Tibial nerve (tissue), 4 donors: ENCODE results near the gene PRDM1. TPM values are rescaled to one million over a fixed set of nuclear protein-coding genes. Genes with fewer than 3 reads are reported as not detected.

ENCODE experiments used
- DNase-seq, 2 donors: peaks; one replicate each; pipeline ENCODE4 v3.0.0-alpha.2; 2019; ENCODE audit warnings: low spot score in 2 of 2
- H3K27ac ChIP-seq, 4 donors: fragments of 200-600 bp; sonication (generic) in 3 of 4; one replicate each; pipeline ENCODE4 v1.5.1; 2017 to 2019; ENCODE audit warnings: mild to moderate bottlenecking in 1 of 4
- H3K27me3 ChIP-seq, 2 donors: fragments of 200-600 bp; sonication (generic) in 1 of 2; one replicate each; pipeline versions ENCODE4 v1.5.1 to v1.6.0; 2017 to 2019
- H3K36me3 ChIP-seq, 3 donors: fragments of 200-600 bp; sonication (generic); one replicate each; pipeline ENCODE4 v1.5.1; 2018 to 2019
- H3K4me1 ChIP-seq, 4 donors: fragments of 200-600 bp; sonication (generic) in 3 of 4; one replicate each; pipeline ENCODE4 v1.5.1; 2017 to 2019
- H3K4me3 ChIP-seq, 4 donors: fragments of 200-600 bp; sonication (generic) in 3 of 4; one replicate each; pipeline ENCODE4 v1.5.1; 2017 to 2019; ENCODE audit warnings: mild to moderate bottlenecking in 1 of 4, moderate library complexity in 1 of 4
- H3K9me3 ChIP-seq, 4 donors: fragments of 200-600 bp; sonication (generic) in 3 of 4; one replicate each; pipeline ENCODE4 v1.5.1; 2017 to 2019
- EP300 ChIP-seq, 2 donors: sonication (generic); formaldehyde crosslinking; IDR thresholded peaks; one replicate each; pipeline ENCODE4 v1.6.1; 2017; ENCODE audit warnings: antibody characterized with exemption in 2 of 2, mild to moderate bottlenecking in 1 of 2
- POLR2A ChIP-seq, 2 donors: fragments of 450-650 bp; IDR thresholded peaks; one replicate each; pipeline ENCODE4 v1.6.1; 2017; ENCODE audit warnings: antibody characterized with exemption in 2 of 2, mild to moderate bottlenecking in 2 of 2, moderate library complexity in 2 of 2
- WGBS, 2 donors: methylation state at CpG; one replicate each; pipeline ENCODE4 v1.1.5; 2018; 5-methylcytosine and 5-hydroxymethylcytosine counted together
- total RNA-seq, 4 donors: library from RNA; depleted of rRNA; stranded (reverse); fragments of >200 nt; gene quantifications; one replicate each; pipeline ENCODE4 v1.1.0, GENCODE V29; 2016
- TF ChIP-seq, protein P1 (sequence below), 5 experiments: fragments of 200-600 bp in 3 of 5; fragments of 450-650 bp in 2 of 5; sonication (generic) in 3 of 5; IDR thresholded peaks; one replicate each; pipeline ENCODE4 v1.5.1; 2016 to 2019; ENCODE audit warnings: antibody characterized with exemption in 5 of 5, mild to moderate bottlenecking in 3 of 5, moderate library complexity in 2 of 5

The PRDM1 gene
- total RNA-seq, 4 donors from 2014 or later: 2.1 to 17.3 (median 5.6) TPM

DNA sequence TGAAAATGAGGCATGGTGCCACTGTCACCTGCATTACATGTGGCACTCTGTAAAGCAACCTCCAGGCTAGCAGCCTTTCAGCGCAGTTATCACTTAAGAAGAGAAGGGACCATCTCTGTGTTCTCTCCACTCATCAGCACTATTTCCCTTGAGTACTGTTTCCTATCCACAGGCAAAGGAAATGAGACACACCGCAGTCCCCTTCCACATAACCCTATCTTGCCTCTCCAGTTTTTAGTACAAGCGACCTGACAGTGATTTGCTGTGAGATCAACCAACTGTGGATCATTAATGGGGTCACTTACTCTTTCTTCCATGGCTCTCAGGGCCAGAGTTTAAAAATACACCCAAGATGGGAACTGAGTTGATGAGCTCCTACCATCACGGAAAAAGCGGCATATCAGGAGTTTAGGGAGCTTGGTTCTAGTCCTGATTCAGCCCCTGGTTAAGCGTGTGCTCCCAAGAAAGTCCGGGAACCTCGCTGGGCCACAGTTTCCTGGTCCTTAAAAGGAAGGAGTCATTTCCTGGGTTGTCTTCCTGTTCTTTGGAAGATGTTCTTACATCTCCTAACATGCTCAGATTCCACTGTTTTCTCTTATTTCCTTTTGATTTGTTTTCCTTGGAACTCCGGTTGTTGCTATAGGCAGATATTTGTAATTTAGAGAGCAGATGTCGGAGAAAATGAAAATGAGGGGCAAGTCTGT is 27.3 kb downstream of the PRDM1 start:
- no peaks in the 10 kb centered on the region for H3K9me3 ChIP-seq
- H3K4me3 ChIP-seq: no peak overlapping the region
- peaks cover 0 to 4% (median 0%) of the 10 kb centered on the region in 4 donors for H3K4me1 ChIP-seq
- DNase-seq: no peak
- no peak overlapping the region for H3K27ac ChIP-seq
- TF ChIP-seq EP300 (IDR thresholded peaks at IDR 0.05) (no peak), POLR2A (IDR thresholded peaks at IDR 0.05) (no peak)
- TF ChIP-seq, protein P1, sequence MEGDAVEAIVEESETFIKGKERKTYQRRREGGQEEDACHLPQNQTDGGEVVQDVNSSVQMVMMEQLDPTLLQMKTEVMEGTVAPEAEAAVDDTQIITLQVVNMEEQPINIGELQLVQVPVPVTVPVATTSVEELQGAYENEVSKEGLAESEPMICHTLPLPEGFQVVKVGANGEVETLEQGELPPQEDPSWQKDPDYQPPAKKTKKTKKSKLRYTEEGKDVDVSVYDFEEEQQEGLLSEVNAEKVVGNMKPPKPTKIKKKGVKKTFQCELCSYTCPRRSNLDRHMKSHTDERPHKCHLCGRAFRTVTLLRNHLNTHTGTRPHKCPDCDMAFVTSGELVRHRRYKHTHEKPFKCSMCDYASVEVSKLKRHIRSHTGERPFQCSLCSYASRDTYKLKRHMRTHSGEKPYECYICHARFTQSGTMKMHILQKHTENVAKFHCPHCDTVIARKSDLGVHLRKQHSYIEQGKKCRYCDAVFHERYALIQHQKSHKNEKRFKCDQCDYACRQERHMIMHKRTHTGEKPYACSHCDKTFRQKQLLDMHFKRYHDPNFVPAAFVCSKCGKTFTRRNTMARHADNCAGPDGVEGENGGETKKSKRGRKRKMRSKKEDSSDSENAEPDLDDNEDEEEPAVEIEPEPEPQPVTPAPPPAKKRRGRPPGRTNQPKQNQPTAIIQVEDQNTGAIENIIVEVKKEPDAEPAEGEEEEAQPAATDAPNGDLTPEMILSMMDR (IDR thresholded peaks at IDR 0.05): no peak
- H3K27me3 ChIP-seq: no peaks in the 10 kb centered on the region
- H3K36me3 ChIP-seq: no peaks in the 10 kb centered on the region
- 64 to 69% methylated on average over 10 of the region's 10 CpGs for WGBS, 2 donors

DNA sequence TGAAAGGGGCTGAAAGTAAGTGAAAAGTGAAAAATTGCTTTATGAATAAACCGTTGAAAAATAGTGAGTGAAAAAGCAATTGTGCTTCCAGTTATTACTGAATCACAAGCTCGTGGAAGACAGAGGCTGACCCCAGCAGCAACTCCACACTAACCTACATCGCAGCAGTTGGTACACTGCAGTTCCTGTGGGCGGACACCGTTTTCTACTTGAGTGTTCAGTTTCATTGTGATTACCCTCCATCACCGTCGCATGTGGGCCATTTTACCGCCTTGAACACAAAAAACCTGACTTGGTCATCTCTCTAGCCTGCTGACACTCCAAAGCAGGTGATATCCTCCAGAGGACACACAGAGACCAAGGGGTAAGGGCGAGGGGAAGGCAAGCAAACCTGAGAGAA is 28.4 kb downstream of the PRDM1 start:
- no peaks in the 10 kb centered on the region for H3K9me3 ChIP-seq
- WGBS, 2 donors: 78 to 82% methylated on average over 9 of the region's 9 CpGs
- H3K36me3 ChIP-seq: no peaks in the 10 kb centered on the region
- H3K27me3 ChIP-seq: no peaks in the 10 kb centered on the region
- no peak overlapping the region for H3K27ac ChIP-seq
- H3K4me3 ChIP-seq: no peak overlapping the region
- no peak for DNase-seq
- TF ChIP-seq, protein P1 (IDR thresholded peaks at IDR 0.05): no peak
- TF ChIP-seq EP300 (IDR thresholded peaks at IDR 0.05): no peak
- no peak for TF ChIP-seq POLR2A (IDR thresholded peaks at IDR 0.05)
- peaks cover 0 to 4% (median 0%) of the 10 kb centered on the region in 4 donors for H3K4me1 ChIP-seq

DNA sequence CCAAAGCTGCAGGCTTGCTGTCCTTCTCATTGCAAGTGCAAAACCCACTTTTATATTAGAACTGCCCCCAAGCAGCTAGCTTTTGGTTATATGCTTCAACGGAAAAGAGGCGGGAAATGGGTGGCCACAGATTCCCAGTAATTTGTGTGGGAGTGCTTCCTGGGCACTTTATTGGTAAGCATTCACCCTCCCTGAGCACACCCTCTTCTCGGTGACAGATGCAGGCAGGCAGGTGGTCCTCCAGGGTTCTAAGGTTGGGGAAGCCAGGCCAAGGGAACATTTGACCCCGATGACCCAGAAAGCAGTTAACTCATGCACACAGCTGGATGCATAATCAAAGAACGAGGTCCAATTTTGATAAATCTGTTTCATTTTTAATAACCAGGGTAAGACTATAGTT is 29.1 kb downstream of the PRDM1 start:
- no peak overlapping the region for H3K4me3 ChIP-seq
- TF ChIP-seq EP300 (IDR thresholded peaks at IDR 0.05) (no peak), POLR2A (IDR thresholded peaks at IDR 0.05) (no peak)
- TF ChIP-seq, protein P1 (IDR thresholded peaks at IDR 0.05): no peak
- no peaks in the 10 kb centered on the region for H3K9me3 ChIP-seq
- H3K36me3 ChIP-seq: no peaks in the 10 kb centered on the region
- no peaks in the 10 kb centered on the region for H3K27me3 ChIP-seq
- H3K4me1 ChIP-seq: peaks cover 0 to 4% (median 0%) of the 10 kb centered on the region in 4 donors
- no peak for DNase-seq
- 81 to 89% methylated on average over 5 of the region's 5 CpGs for WGBS, 2 donors
- H3K27ac ChIP-seq: no peak overlapping the region

DNA sequence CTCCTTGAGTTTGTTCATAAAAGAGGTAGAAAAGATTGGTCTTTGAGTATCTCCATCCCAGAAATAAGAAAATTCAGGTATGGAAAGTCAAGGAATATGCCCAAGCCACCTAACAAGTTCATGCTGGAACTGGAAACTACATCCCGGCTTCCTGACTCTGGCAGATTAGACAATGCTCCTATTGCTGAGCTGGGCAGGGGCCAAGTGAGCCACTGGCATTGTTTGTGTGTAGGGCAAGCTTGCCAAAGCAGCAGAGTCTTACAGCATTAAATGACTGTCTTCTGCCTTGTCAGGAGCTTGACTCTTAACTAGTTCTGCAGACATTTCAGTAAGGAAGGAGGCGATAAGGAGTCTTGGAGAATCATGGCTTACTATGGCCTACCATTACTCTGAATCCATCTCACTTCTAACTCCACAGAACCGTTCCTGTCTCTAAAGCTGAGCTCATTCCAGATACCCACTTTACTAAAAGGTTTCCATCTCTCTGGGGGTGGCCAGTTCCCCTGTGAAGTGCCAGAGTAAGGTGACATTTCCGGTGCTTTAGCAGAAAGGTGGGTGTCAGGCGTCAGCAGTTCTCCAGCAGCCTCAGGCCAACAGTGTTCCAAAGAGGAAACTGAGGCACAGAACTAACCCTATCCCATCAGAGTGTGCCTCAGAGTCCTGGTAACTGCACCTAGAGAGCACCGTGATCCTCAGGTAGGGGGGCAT is 30.1 kb downstream of the PRDM1 start:
- Histone ChIP-seq H3K36me3 (no peaks in the 10 kb centered on the region), H3K4me1 (peaks cover 0 to 4% (median 0%) of the 10 kb centered on the region in 4 donors), H3K27ac (no peak overlapping the region), H3K27me3 (no peaks in the 10 kb centered on the region), H3K9me3 (no peaks in the 10 kb centered on the region), H3K4me3 (no peak overlapping the region)
- WGBS, 2 donors: 75 to 87% methylated on average over 6 of the region's 6 CpGs
- TF ChIP-seq, protein P1 (IDR thresholded peaks at IDR 0.05): no peak
- TF ChIP-seq EP300 (IDR thresholded peaks at IDR 0.05) (no peak), POLR2A (IDR thresholded peaks at IDR 0.05) (no peak)
- DNase-seq: no peak

DNA sequence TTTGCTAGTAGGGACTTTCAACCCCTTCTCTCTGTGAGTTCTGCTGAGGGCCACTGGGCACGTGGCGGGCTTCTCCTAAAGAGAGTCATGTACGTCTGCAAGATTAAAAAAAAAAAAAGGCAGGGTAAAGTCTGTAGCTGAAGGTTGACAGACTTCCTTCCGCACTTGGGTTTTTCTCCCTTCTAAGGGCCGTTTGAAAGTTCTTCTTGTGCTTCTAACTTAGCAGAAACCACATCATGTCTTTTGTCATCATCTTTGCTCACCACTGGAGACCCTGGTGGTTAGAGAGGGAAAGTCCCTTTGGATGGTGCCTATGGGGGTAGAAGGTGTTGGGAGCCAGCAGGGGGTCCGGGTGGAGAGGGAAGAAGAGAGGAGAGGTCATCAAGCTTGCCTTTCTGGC is 31.4 kb downstream of the PRDM1 start:
- Histone ChIP-seq H3K27ac (no peak overlapping the region), H3K4me1 (peaks cover 0 to 4% (median 0%) of the 10 kb centered on the region in 4 donors), H3K27me3 (no peaks in the 10 kb centered on the region), H3K4me3 (no peak overlapping the region), H3K9me3 (no peaks in the 10 kb centered on the region), H3K36me3 (no peaks in the 10 kb centered on the region)
- no peak for TF ChIP-seq POLR2A (IDR thresholded peaks at IDR 0.05)
- no peak for TF ChIP-seq EP300 (IDR thresholded peaks at IDR 0.05)
- TF ChIP-seq, protein P1 (IDR thresholded peaks at IDR 0.05): no peak
- DNase-seq: no peak
- WGBS, 2 donors: 75 to 83% methylated on average over 6 of the region's 6 CpGs
